ENCODE results near the gene CAPN5.
A peak's percentile ranks its signal among the peaks of the same experiment; 100 is the strongest.

The CAPN5 gene

GRCh38 chr11:77104727-77105126, 38.0 kb downstream of the CAPN5 start:
- H3K27me3 Mint-ChIP-seq (ENCODE audit: low read depth) = peaks cover 7% of the 10 kb centered on the region
- H3K36me3 Mint-ChIP-seq (ENCODE audit: low read depth) = peaks cover 11% of the 10 kb centered on the region
- no peak overlapping the region for H3K27ac Mint-ChIP-seq
- no peak for TF ChIP-seq CTCF (IDR thresholded peaks at IDR 0.05; ENCODE audit: unreplicated experiment in 3 of 3)
- no peak overlapping the region for H3K4me3 Mint-ChIP-seq
- H3K9me3 Mint-ChIP-seq = peaks cover 8% of the 10 kb centered on the region
- peaks cover 29% of the 10 kb centered on the region for H3K4me1 Mint-ChIP-seq

GRCh38 chr11:77106321-77106720, 39.5 kb downstream of the CAPN5 start:
- TF ChIP-seq CTCF (IDR thresholded peaks at IDR 0.05; ENCODE audit: unreplicated experiment in 3 of 3) = no peak
- H3K4me3 Mint-ChIP-seq = no peak overlapping the region
- no peak overlapping the region for H3K27ac Mint-ChIP-seq
- no peaks in the 10 kb centered on the region for H3K36me3 Mint-ChIP-seq (ENCODE audit: low read depth)
- peaks cover 7% of the 10 kb centered on the region for H3K27me3 Mint-ChIP-seq (ENCODE audit: low read depth)
- H3K4me1 Mint-ChIP-seq = peaks cover 31% of the 10 kb centered on the region
- no peaks in the 10 kb centered on the region for H3K9me3 Mint-ChIP-seq

GRCh38 chr11:77106759-77107158, 40.0 kb downstream of the CAPN5 start:
- H3K36me3 Mint-ChIP-seq (ENCODE audit: low read depth) = no peaks in the 10 kb centered on the region
- TF ChIP-seq CTCF (IDR thresholded peaks at IDR 0.05; ENCODE audit: unreplicated experiment in 3 of 3) = no peak
- peaks cover 31% of the 10 kb centered on the region for H3K4me1 Mint-ChIP-seq
- peaks cover 7% of the 10 kb centered on the region for H3K27me3 Mint-ChIP-seq (ENCODE audit: low read depth)
- no peak overlapping the region for H3K27ac Mint-ChIP-seq
- H3K9me3 Mint-ChIP-seq = no peaks in the 10 kb centered on the region
- H3K4me3 Mint-ChIP-seq = no peak overlapping the region

- peaks cover 7% of the 10 kb centered on the region for H3K27me3 Mint-ChIP-seq (ENCODE audit: low read depth)
Observed at GRCh38 chr11:77107950-77108349, 41.2 kb downstream of the CAPN5 start.

GRCh38 chr11:77108436-77108835, 41.7 kb downstream of the CAPN5 start:
- TF ChIP-seq CTCF (IDR thresholded peaks at IDR 0.05; ENCODE audit: unreplicated experiment in 3 of 3) = no peak
- Mint-ChIP-seq H3K9me3 (no peaks in the 10 kb centered on the region), H3K27ac (peak overlapping the region in 1 of 3 experiments; percentile 38), H3K36me3 (ENCODE audit: low read depth) (peaks cover 3% of the 10 kb centered on the region), H3K27me3 (ENCODE audit: low read depth) (peaks cover 7% of the 10 kb centered on the region), H3K4me3 (no peak overlapping the region), H3K4me1 (peaks cover 31% of the 10 kb centered on the region)

More at GRCh38 chr11:77107950-77108349, 41.2 kb downstream of the CAPN5 start:
- Mint-ChIP-seq H3K27ac (peak overlapping the region in 1 of 3 experiments; percentile 38), H3K4me1 (peaks cover 31% of the 10 kb centered on the region), H3K4me3 (no peak overlapping the region), H3K36me3 (ENCODE audit: low read depth) (no peaks in the 10 kb centered on the region), H3K9me3 (no peaks in the 10 kb centered on the region)
- no peak for TF ChIP-seq CTCF (IDR thresholded peaks at IDR 0.05; ENCODE audit: unreplicated experiment in 3 of 3)

- Mint-ChIP-seq H3K4me3 (no peak overlapping the region), H3K4me1 (peaks cover 26% of the 10 kb centered on the region), H3K27ac (peak overlapping the region in 2 of 3 experiments; percentile 0 to 19), H3K36me3 (ENCODE audit: low read depth) (peaks cover 5% of the 10 kb centered on the region), H3K27me3 (ENCODE audit: low read depth) (peaks cover 3% of the 10 kb centered on the region), H3K9me3 (no peaks in the 10 kb centered on the region)
- TF ChIP-seq CTCF (IDR thresholded peaks at IDR 0.05; ENCODE audit: unreplicated experiment in 3 of 3) = no peak
Observed at GRCh38 chr11:77109236-77110019, 42.7 kb downstream of the CAPN5 start.
